Measurements from ENCODE around the gene SARS2.
"Not testable (repeated sequence)": the region's sequence is repeated elsewhere in the genome, so short reads cannot be mapped to it uniquely, and the experiment has no call there.

SARS2 gene

DNA sequence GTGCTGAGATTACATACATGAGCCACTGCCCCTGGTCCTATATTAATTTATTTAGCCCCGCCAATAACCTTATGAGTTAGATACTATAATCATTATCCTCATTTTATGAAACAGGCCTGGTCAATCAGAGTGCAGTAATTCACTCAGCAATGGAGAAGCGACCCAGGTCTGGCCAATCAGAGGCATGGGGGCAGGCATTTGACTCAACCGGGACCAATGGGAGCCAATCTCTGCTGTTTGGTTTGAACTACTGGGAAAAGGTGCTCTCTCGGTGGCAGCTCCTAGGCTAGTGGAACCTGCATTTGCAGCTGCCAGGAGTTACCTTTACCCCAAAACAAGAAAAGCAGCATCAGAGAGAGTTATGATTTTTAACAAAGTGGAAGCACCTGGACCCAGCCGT is 37.7 kb downstream of the SARS2 start:
- no peak for DNase-seq (ENCODE audit: low read depth in 2 of 2)

DNA sequence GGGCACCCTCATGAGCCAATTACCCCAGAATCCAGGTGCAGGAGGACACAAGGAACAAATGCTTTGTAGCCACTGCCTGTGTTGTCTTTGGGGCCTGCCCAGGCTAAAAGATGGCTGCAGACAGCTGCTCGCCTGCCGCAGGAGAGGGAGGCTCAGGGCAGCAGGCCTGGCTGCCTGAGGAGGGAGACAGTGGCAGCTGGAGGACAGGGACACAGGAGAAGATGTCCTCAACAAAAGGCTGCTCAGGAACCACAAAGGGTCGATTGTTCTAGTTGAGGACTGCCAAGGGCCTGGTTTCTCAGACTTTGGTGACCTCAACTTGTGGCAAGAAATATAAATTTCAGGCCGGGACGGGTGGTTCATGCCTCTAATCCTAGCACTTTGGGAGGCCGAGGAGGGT is 38.8 kb downstream of the SARS2 start:
- DNase-seq (ENCODE audit: low read depth in 2 of 2) = no peak

DNA sequence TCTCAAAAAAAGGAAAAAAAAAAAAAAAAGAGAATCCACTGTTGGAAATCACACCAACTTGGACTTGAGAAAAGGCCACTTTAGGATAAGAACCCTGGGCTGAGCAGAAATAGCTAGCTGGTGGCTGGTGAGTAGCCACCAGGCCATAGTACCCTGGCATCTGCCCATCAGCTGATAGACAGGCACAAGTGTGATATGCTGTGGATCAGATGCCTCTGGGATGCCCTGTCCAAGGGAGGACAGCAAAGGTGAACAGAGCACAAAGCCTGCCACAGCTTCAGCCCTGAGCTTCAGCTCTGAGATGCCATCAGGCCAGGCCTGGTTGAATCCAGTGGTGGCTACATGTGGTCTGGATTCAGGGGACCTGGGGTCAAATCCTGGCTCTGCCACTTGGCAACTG is 39.9 kb downstream of the SARS2 start:
- no peak for DNase-seq (ENCODE audit: low read depth in 2 of 2)

DNA sequence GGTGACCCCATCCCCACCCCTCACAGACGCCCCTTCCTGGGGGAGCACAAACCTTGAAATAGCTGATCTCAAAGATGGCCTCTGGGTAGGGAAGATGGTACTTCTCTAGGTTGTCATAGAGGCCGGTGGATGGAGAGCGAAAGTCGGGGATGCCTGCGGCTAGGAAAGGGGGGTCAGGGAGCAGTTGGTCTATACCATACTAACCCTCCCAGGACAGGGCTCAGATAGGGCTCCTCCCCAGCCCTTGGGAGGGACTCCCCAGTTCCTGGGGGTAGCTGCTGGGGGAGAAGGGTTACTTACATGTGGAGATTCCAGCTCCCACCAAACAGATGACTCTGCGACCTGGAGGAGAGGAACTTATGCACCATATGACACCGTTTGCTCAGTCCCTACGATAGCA is 40.8 kb downstream of the SARS2 start:
- DNase-seq (ENCODE audit: low read depth in 2 of 2) = no peak

DNA sequence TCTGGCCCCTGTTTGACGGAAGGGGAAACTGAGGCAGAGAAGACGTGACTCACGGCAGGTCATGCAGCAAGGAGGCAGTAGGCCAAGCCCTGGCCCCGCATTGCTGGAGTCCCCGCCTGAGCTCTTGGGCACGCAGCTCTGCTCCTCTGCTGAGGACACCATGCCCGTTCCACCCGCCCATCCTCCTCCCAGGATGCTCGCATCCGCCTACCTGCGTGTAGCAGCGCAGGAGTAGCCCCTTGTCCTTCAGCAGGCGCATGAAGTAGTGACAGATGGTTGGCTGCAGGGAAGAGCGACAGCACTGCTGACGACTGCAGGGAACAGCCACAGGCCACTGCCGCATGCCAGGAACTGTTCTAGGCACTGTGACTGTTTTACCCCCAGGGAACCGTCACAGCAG is 41.7 kb downstream of the SARS2 start:
- DNase-seq (ENCODE audit: low read depth in 2 of 2) = no peak

DNA sequence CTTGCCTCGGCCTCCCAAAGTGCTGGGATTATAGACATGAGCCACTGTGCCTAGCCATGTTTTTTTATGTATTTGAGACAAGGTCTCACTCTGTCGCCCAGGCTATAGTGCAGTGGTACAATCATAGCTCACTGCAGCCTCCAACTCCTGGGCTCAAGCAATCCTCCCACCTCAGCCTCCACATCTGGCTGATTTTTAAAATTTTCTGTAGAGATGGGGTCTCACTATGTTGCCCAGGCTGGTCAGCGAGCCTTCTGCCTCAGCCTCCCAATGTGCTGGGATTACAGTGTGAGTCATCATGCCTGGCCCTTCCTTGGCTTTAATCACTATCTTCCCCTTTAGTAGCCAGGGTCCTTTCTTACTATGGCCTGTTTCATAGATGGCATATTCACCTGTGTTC is 45.9 kb downstream of the SARS2 start:
- DNase-seq (ENCODE audit: low read depth in 2 of 2) = not testable (repeated sequence)

DNA sequence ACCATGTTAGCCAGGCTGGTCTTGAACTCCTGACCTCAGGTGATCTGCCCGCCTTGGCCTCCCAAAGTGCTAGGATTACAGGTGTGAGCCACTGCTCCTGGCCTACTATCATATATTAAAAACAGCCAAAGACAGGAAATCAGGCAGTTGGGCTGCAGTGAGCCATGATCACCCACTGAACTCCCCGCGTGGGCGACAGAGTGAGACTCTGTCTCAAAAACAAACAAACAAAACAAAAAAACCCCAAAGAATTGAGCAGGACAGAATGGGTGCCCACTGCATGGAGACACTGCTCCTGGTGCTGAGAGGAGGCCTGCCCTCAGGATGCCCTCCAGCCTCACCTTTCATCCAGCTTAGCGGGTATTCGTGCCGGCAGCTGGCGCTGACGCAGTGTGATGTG is 47.3 kb downstream of the SARS2 start:
- DNase-seq (ENCODE audit: low read depth in 2 of 2) = no peak

DNA sequence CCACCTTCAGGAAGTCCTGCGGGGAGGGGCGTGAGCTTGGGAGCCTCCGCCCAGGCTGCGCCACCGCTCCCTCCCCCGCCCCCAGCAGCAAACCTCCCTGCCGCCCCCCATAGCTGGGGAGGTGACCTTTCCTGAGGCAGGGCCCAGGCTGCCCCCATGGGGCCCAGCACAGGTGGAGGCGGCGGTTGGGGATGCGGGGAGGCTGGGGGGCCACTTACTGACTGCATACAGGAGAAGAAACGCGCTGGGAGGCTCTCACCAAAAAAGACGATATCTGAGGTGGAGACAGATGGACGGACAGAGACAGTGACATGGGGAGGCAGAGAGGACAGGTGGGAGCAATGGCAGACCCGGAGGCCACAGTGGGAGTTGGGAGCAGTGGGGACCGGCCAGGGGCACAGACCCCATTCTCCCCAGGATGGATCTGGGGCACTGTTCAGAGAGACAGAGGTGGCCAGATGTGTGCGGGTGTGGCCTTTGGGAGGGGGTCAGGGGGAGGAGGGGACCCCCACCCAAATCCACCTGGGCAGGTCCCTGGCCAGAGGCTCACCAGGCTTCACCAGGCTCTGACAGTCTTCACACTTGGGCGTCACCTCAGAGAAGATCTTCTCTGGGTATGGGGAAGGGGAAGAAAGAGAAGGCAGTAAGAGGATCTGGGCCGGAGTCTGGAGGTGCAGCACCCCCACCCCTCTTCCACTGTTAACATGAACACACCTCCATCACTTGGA is 49.5 kb downstream of the SARS2 start:
- DNase-seq (ENCODE audit: low read depth in 2 of 2) = no peak

DNA sequence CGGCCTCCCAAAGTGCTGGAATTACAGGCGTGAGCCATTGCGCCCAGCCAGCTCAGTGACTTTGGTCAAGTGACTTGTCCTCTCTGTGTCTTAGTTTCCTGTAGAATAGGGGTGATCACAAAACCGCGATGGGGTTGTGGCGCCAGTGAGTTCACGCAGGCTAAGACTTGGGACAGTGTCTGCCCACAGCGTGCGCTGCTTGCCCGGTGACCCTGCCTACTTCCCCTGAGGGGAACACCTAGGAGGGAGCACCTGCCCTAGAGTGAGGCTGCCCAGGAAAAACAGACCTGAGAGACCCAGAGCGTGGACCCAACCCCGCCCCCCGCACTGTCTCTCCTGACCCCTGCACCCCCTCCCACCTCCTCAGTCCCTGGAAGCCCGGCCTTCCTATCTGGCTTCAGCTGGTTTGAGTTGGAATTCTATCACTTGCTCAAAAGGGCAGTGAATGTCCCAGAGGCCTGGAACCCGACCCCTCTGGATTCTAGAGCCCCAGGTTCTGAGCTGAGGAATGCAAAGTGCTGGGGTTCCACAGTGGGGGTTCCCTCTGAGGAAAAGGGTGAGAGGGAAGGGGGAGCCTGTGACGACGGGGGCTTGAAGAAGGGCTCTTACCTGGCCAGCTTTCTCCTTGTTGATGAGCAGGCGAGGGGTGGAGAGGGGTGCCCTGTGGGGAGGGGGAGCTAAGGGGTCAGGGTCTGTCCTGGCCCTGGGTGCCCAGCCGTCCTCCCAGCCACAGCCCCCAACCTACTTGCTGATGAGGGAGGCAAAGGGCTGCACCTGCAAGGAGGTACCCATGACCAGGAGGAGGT is 50.3 kb downstream of the SARS2 start:
- no peak for DNase-seq (ENCODE audit: low read depth in 2 of 2)

DNA sequence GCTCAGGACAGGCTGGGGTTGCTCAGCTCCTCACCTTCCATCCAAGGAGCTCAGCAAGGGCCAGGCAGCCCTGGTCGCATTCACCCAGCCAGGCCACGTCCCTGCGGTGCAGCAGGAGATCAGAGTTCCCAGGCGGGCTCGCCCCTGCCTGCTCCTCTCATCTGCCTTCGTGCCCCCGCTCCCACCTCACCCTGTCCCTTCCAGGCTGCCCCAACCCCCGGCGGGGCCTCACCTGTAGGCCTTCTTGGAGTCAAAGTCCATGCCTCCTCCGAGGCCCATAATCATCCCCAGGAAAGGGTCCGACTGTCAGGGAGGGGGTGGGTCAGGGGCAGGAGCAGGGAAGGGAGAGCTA is 51.2 kb downstream of the SARS2 start:
- DNase-seq (ENCODE audit: low read depth in 2 of 2) = no peak

DNA sequence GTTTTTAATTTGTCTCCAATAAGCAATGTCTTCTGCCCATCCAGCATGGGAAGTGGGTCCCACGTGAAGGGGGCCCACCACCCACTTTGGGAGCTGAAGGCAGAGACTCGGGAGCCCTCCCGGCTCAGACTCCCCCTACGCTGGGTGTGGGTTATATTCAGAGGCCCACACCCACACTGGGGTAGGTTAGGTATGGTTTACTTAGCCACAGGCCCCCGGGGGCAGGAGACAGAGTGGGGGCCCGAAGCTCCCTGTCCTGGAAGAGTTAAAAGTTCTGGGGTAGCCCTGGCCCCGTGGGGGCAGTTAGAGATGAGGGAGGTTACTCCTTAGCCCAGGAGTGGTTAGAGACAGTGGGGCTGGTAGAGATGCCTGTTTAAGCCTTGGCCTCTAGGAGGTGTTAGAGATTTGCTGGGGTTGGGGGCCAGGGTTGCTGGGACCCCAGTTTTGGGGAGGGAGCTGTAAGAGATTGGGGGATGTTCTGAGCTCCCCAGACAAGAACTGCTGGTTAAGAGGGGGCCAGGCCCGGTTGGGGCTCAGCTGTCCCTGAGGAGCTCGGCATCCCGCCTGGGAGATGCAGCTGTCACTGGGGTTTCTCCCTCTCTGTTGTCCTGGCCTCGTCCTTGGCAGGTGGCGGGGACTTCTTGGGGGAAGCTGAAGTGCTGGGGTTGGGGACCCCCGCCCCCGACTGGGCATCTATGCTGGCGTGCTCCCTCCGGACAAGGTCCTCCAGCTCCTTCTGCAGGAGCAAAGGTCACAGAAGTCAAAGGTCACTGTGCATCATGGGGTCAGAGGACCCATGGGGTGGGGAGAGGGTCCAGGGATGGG is 51.8 kb downstream of the SARS2 start:
- no peak for DNase-seq (ENCODE audit: low read depth in 2 of 2)

DNA sequence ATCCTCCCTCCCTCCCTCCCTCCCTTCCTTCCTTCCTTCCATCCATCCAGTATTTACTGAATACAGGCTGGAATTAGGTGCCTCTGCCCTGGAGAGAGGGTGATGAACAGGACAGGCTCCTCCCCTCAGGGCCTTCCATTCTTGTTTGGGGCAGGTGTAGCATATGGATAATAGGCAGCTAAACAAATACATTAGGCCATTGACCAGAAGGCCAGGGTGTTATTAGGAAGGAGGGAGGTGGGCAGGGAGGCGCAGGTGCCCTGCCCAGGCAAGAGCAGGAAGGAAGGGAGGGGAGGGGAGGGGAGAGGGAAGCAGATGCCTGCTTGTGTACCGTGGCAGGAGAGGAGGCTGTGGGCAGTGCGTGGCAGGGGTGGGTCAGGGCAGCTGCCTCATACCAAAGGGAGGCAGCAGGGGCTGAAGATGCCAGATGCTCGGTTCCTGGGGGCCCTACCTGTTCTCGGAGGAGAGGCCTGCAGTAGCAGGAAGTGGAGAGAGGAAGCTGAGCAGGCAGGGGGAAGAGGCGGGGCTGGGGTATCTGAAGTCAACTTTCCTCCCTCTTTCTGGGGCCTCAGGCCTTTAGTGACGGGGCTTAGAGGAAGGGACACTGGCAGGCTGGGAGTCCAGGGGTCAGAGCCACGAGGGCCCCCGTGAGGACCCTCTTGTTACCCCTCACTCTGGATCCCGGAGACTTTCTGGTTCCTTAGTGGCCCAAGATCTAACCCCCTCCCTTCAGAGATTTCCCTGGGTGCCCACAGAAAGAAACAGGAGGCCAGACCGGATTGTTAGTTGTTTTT is 52.6 kb downstream of the SARS2 start, which contains the start of gene RINL:
Gene RINL, minus strand, starts transcription at position 495 of the 794 bp plus-strand sequence. CDS start 1,533 bp downstream, outside the sequence.
- no peak for DNase-seq (ENCODE audit: low read depth in 2 of 2)

DNA sequence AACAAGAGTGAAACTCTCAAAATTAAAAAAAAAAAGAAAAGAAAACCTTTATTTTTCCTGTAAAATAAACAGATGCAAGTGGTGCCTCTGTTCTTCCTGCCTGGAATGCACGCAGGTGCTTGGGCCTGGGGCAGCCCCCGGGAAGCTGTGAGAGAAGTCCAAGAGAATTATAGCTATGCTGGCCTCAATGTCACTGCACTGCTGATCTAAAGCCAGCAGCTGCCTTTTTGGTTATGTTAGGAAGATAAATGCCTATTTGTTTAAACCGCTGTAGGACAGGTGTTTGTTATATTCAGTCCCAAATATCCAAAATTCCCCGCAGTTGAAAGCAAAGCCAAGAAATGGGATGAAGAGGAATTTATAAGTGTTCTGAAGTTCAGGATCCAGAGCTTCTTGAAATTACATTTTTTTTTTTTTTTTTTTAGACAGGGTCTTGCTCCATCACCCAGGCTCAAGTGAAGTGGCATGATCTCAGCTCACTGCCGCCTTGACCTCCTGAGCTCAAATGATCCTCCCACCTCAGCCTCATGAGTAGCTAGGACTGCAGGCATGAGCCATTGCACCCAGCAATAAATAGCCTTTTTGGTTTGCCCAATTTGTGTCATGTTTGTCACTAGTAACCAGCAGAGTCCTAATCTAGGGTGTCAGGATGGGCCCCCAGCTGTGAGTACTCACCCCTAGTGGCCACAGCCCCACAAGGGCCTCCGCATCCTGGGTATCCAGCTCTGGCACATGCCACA is 54.7 kb downstream of the SARS2 start:
- DNase-seq (ENCODE audit: low read depth in 2 of 2) = no peak

DNA sequence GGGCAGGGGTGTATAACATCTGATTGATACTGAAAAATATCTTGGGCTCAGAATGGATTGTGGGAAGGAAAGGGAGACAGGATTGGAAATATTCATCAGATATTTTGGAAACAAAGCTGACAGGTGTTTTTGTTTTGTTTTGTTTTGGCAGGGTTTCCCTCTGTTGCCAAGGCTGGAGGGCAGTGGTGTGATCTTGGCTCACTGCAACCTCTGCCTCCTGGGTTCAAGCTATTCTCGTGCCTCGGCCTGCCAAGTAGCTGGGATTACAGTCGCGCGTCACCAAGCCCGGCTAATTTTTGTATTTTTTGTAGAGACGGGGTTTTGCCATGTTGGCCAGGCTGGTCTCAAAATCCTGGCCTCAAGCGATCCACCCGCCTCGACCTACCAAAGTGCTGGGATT is 57.2 kb downstream of the SARS2 start:
- DNase-seq (ENCODE audit: low read depth in 2 of 2) = not testable (repeated sequence)

DNA sequence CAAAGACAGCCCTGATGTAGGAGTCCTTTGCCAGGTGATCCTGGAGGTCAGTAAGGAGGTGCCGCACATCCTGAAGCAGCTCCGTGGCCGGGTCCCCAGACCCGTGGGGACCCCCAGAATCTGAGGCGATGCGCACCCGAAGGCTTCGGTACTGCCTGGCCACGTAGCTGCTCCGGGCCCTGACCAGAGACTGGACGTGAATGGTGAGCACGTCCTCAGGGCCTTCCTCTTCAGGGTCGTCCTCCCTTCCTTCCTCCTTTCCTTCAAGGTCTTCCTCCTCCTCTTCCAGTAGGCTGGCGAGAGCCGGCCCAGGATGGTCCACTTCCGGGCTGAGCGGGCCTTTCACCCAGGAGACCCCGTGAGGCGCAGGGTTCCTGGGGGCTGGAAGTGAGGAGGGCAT is 60.0 kb downstream of the SARS2 start:
- no peak for DNase-seq (ENCODE audit: low read depth in 2 of 2)

DNA sequence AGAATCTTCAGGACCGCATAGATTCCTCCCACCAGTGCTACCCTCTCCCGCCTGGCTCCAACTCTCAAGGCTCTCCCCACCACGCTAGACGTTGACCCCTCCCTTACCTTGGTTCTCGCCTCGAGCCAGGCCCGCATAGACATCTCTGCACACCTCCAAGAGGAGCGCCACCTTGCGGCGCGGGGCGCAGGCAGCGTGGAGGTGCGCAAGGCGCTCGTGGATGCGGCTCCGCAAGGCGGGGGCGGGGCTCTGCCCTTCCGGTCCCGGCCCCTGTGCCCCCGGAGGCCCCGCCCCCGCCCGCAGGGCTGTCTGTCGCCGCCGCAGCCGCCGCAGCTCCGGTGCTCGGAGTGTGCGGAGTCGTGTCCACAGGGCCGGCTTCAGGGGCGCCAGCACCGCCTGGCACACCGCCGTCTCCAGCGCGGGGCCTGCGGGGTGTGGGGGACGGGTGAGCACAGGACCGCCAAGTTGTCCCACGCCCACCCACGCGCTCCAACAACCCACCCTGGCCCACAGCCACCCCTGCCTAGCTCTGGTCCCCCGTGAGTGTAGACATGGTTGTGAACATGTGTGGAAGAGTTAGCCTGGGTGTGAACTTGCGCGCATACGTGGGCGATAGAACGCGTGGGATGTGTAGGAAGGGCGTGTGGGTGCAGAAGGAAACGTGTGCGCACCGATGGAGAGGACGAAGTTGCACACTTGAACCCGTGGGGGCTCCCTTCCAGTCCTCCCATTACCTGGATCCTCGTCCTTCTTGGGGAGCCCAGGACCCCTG is 60.5 kb downstream of the SARS2 start:
- peak; percentile 34 to 36 for DNase-seq (ENCODE audit: low read depth in 2 of 2)

DNA sequence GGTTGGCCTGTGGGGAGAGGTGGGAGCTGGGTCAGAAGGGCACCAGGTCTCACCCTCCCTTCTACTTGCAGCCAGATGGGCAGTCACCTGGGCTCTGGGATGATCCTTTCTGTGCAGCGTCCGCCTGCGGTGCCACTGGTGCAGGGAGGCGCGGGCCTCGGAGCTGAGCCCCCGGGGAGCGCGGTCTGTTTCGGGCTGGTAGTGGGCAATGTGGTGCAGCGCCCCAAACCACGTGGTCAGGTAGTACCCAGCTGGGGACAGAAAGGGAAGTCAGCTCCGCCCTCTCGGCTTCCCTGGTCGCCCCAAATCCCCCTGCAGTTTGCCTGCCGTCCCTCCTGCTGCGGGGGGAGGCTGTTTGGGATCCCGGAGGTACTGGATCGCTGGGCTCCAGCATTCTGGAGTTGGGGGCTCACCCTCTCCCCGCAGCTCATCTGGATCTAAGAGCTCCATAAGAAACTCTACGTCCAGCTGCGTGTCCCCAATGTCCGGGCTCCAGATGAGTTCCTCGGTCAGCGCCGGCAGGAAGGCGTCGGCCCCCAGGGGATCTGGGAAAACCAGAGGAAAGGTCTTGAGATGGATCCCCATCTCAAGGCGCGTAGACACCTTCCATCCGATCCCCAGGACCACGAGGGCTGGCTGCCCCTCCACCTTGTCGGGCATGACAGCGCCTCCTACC is 61.3 kb downstream of the SARS2 start:
- no peak for DNase-seq (ENCODE audit: low read depth in 2 of 2)

DNA sequence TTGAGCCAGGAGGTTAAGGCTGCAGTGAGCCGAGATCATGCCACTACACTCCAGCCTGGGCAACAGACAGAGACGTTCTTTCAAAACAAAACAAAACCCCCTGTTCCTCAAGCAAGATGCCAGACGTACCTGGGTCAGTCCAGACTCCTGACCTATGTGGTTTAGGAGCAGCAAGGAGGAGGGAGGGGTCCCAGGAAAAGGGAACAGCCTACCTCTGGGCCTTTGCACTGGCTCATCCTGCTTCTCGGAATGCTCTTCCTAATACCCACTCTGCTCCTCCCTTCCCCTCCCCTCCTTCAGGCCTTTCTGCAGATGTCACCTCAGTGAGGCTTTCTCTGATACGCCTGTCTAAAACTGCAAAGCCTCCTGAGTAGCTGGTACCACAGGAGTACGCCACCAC is 62.0 kb downstream of the SARS2 start:
- DNase-seq (ENCODE audit: low read depth in 2 of 2) = no peak

DNA sequence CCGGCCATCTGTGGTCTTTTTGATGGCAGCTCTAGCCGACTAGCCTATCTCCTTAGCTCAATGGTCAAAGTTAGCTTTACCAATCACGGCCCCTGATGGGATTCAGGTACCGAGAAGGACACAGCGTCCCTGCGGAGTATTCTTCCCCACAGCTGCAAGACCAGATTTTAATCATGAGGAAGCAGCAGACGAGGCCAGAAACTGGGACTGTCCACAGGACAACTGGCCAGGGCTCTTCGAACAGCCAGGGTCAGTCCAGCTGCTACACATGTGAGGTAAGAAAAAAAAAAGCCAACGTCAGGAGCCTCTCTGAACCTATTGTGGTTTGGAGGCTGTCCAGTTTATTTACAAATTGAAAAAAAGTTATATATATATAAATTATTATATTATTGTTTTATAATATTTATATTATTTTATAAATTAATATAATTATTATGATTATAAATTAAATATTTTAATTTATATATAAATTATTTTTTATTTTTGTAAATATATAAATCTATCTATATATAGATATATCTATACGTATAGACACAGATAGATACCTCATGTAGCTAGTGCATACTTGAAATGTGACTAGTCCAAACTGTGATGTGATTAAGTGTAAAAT is 63.3 kb downstream of the SARS2 start:
- DNase-seq (ENCODE audit: low read depth in 2 of 2) = no peak
